KOPT-K1 (cell line): ENCODE results near the gene CD151.

Source experiments
- H3K27ac ChIP-seq: fragments of 200-600 bp; sonication (generic); 2 replicates; pipeline ENCODE4 v1.5.1; 2016; ENCODE audit warnings: antibody characterized with exemption, mild to moderate bottlenecking, low read depth, low read length; ENCODE audit not compliant: poor library complexity, severe bottlenecking
- H3K36me3 ChIP-seq: fragments of 200-600 bp; sonication (generic); 2 replicates; pipeline ENCODE4 v1.5.1; 2017; ENCODE audit warnings: antibody characterized with exemption, mild to moderate bottlenecking, low read length, moderate library complexity; ENCODE audit not compliant: insufficient read depth
- H3K9me3 ChIP-seq: fragments of 200-600 bp; sonication (generic); 2 replicates; pipeline ENCODE4 v1.5.1; 2017; ENCODE audit warnings: antibody characterized with exemption, low read length, mild to moderate bottlenecking; ENCODE audit not compliant: insufficient read depth, poor library complexity, severe bottlenecking

Gene CD151

DNA sequence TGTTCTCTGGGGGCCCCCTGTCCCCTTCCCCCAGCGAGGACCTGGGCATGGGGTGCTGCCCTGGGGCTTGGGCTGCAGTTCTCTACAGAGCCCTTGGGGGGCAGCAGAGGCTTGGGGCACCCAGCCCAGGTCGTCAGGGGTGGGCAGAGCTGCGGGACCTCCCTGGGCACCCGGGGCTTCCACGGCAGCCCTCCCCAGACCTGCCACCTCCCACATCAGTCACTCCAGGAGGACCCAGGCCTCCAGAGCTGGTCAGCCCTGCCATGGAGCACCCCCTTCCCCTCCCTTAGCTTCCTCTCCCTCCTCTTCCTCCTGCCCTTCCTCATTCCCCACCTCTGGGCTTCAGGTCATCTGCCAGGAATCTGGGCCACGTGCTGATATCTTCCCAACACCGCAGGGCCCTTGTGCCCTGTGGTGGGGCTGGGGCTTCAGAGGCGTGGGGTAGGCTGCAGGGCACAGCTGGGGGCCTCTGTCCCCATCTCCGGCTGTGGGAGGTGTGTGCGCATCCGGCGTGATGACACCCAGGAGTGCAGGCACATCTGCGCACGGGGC, 15.7 kb downstream of the CD151 start:
- no peak overlapping the region for H3K27ac ChIP-seq
- no peaks in the 10 kb centered on the region for H3K36me3 ChIP-seq
- no peaks in the 10 kb centered on the region for H3K9me3 ChIP-seq

DNA sequence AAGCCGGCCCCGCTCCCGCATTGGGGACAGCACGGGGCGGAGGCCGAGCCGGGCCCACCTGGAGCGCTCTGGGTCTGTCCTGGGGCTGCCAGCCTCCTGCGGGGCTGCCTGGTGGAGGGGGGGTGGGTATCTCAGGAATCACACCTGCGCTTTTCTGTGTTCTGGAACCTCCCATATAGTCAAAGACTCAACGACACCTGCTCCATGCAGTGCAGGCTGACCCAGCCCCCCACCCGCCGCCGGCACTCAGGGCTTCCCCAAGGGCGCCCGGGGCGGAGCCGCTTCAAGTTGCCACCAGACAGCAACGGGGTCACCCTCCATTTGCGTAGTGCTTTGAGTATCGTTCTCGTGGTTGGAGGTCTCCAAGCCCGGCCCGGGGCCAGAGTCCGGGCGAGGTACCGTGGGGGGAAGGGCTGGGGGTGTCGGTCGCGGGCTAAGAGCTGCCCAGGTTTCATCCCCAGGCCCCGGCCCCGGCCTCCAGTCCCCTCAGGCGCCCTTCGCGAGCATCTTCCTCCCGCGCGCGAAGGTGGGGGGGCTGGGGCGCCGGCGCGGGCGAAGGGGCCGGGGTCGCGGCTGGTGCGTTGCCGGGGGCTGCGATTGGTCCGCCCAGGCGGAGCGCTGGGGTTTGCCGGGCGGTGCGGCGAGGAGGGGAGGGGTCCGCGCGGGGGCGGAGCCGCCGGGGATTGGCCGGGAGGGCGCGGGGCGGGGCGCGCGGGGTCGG, 16.5 kb downstream of the CD151 start:
- no peaks in the 10 kb centered on the region for H3K36me3 ChIP-seq
- no peaks in the 10 kb centered on the region for H3K9me3 ChIP-seq
- no peak overlapping the region for H3K27ac ChIP-seq

DNA sequence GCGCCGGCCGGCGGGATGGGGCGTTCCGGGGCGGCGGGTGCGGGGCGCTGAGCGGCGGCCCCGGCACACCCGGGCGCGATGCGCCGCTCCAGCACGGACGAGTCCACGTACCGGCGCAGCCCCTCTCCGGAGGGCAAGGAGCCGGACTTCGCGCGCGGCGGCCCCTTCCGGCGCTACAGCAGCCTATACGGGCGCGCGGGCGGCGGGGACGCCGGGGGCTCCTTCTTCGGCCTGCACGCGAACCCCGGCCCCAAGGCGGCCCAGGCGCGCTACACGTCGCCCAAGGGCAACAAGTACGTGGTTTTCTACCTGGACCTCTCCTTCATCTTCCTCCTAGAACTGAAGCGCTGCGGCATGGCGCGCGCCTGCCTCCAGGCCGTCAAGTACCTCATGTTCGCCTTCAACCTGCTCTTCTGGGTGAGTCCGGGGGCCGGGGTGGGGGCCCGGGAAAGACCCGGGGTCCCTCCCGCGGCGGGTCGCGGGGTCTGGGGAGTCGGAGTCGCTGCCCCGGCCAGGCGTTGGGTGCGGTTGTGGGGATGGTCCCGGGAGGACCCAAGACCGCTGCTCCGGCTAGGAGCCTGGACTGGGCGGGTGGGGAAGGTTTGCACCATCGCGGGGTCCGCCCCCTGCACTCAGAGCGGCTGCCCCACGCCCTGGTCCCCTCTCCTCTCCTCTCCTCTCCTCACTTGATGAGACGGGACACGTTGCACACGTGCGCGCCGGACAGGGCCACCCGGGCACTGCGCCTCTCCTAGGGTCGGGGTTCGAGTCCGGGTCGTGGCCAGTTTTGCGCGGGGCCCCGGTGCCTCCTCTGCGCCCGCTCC, 17.4 kb downstream of the CD151 start:
- H3K27ac ChIP-seq, result no peak overlapping the region
- no peaks in the 10 kb centered on the region for H3K9me3 ChIP-seq
- no peaks in the 10 kb centered on the region for H3K36me3 ChIP-seq

DNA sequence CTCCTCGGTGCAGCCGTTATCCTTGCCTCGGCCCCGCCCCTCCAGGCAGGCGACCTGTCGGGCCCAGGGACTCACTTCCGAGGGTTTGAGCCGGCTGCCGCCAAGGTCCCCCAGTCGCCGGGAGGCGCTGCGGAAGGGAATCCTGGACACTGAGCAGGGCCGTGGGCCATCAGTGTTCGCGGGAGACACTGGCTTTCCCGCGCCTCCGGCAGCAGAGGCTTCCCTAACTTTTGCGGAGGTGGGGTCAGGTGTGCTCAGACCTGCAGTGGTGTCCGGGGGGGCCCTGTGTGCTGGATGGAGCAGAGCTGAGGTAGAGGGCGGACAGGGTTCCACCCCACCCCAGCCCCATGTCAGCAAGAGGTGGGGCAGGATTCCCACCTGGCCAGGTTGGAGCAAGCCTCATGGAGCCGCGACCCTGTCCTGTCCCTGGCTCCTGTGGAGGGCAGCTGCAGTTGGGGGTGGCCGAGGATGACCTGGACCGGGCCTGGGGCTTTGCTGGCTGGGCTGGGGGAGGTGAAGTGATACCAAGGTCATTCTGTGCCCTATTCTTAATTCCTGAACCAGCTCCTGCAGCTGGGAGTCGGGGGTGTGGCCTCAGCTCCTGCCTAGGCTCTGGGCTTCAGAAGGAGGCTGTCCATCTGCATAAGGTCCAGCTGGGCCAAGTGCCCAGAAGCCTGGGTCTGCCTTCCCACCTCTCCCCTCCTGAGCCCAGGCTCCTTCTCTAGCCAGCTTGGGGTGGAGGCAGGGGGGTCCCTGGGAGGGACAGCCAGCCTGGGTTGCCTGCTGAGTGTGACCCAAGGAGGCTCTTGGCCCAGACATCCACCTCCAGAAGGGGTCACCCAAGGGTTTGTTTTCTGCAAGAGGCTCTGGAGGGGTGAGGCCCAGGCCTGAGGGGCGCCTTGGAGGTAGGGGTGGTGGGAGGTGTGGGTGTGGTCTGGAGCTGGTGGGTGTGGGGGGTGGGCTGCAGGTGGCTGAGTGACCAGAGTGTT, 18.3 kb downstream of the CD151 start:
- Histone ChIP-seq H3K36me3 (no peaks in the 10 kb centered on the region), H3K9me3 (no peaks in the 10 kb centered on the region), H3K27ac (no peak overlapping the region)

DNA sequence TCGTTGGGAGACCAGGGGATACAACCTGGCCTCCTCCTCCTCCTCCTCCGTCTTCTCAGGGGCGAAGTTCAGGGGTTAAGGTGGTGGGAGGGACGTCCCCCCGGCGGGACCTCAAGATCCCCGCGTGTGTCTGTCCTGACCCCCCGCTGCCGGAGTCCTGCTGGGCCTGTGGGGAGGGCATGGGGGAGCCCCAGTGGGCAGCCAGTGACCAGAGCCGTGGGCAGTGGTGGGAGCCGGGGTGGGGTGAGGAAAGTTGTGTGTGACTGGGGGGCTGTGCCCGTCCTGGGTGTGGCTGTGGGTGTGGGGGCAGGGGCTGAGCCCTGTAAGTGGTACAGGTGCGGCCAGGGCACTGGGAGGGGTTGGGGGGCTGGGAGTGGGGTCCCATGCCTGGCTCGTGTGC, 20.0 kb downstream of the CD151 start:
- Histone ChIP-seq H3K27ac (no peak overlapping the region), H3K9me3 (no peaks in the 10 kb centered on the region), H3K36me3 (no peaks in the 10 kb centered on the region)

DNA sequence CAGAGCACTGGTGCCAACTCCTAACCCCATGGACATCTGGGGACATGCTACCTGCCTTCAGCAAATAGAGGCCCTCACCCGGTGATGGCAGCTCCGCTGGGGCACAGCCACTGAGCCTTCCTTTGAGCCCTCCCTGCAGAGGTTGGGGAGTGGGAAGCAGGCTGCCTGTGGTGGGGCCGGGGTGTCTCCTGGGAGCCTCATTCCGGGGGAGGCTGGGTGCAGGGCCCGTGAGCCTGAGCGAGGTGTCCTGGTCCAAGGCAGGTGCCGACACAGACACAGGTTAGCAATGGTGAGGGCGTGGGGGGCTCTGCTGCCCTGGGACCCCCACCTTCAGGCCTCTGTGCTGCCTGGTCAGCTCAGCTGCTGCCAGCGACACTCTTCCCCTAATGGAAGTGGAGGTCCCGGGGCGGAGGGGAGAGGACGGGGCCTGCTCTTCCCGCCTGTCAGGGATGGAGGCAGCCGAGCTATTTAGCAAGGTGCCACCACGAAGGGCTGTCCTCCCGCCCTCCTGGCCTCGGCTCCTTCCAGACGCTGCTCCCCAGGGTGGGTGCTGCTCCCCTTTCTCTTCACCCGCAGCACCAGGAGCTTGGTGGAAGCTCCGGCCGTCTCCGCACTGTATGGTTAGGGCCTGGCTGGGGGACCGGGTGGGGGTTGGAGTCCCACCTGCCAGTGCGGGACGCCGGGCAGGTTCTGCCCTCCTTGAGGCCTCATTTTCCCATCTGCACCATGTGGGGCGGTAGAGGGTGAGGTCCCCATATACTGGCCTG, 21.1 kb downstream of the CD151 start:
- no peaks in the 10 kb centered on the region for H3K9me3 ChIP-seq
- no peak overlapping the region for H3K27ac ChIP-seq
- H3K36me3 ChIP-seq, result no peaks in the 10 kb centered on the region

DNA sequence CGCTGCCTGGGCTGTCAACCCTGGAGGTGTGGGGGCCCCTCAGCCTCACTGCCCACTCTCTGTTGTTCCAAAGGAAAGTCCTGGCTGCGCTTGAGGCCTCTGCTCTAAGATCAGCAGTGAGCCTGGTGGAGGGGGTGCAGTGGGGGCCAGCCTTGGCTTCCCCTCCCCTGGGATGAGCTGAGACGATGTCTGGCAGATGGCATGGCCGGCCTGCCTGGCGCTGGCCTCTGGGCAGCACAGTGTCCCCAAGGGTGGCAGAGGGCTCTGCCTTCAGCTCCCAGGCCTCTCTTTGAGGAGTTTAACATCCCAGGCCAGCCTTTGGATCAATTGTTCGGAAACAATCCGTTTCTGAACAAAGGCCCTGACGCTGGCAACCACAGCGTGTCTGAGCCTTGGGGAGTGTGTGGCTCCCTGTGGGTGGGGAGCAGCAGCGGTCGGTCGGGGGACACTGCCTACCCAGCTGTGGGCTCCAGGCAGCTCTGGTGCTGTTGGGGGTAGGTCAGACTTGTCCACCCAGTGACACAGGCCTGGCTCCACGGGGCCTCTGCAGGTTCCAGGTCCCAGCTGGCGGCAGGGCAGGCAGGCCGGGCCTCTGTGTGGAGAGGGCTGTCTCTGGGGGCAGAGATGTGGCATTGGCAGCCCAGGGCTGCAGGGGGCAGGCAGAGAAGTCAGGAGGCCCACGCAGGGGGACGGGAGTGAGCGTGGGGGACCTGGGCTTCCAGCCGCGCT, 22.0 kb downstream of the CD151 start:
- Histone ChIP-seq H3K9me3 (no peaks in the 10 kb centered on the region), H3K27ac (no peak overlapping the region), H3K36me3 (no peaks in the 10 kb centered on the region)

DNA sequence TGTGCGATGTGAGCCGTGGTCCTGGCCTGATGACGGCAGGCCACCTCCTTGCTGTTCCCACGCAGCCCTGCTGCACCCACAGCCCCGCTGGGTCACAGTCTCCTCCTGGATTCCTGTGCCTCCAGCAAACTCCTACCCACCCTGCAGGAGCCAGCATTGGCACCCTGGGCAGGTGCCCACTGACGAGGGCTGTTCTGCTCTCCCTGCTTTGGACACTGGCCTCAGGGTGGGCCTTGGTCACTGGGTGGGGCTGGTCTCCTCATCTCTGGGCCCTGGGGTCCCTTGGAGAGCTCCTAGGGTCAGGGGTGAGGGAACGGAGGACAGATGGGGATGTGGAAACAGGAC, 22.6 kb downstream of the CD151 start:
- Histone ChIP-seq H3K27ac (no peak overlapping the region), H3K36me3 (no peaks in the 10 kb centered on the region), H3K9me3 (no peaks in the 10 kb centered on the region)

DNA sequence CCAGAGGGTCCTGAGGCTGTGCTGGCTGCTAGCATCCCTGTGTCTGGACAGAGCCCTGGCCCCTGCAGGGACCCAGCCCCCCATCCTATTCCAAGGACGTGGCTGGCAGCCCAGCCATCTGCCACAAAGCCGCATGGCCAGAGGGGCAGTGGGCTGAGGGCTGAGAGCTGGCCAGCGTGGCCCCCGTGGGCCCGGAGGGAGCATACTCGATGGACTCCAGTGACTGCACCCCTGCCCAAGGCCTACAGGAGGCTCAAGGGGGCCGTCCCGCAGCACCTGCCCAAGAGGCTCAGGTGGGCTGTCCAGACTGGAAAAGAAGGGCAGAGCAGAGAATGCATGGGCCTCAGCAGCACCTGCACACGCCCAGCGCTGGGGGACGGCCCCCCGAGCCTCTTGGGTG, 23.0 kb downstream of the CD151 start:
- Histone ChIP-seq H3K36me3 (no peaks in the 10 kb centered on the region), H3K9me3 (no peaks in the 10 kb centered on the region), H3K27ac (no peak overlapping the region)

DNA sequence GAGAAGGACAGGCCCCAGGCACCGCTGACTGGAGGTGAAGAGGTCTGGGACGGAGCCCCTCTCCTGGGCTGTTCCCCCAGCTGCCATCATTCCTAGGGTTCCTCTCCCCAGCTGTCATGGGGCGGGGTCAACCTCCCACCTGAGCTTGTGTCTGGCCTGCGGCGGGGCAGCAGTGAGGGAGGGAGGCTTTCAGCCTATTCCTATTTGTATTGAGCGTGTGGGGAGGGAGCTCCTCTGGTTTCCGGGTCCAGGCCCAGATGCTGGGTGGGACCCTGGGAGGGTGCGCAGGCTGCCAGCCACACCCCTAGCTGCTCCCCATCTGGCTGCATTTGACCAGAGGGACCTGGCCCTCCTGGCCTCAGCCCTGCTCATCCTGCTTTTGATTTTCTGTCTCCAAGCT, 23.6 kb downstream of the CD151 start:
- Histone ChIP-seq H3K36me3 (no peaks in the 10 kb centered on the region), H3K27ac (no peak overlapping the region), H3K9me3 (no peaks in the 10 kb centered on the region)

DNA sequence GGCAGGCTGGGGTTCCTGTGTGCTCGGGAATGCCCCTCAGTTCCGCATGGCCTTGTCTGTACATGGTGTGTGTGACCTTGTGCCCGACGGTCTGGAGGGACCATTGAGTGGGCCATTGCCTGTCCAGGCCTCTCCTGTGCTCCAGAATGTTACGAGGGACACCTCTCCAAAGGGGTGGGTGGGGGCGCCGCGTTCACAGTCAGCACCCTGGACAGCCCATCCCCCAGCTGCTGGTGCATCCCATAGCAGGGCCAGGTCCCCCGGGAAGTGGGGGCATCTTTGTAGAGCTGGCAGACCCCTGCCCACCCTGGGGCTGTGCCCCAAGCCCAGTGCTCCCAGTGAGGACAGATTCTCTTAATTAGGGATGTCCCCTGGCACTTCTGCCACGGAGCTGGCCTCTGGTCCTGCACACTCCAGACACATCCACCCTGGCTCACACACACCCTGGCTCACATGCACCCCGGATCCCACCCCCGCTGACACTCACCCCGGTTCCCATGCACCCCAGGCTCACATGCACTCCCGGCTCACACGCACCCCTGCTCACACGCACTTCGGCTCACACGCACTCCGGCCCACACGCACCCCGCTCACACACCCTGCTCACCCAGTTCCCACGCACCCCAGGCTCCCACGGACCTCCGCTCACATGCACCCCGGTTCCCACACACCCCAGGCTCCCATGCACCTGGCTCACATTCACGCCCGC, 25.5 kb downstream of the CD151 start:
- Histone ChIP-seq H3K9me3 (no peaks in the 10 kb centered on the region), H3K27ac (no peak overlapping the region), H3K36me3 (no peaks in the 10 kb centered on the region)

DNA sequence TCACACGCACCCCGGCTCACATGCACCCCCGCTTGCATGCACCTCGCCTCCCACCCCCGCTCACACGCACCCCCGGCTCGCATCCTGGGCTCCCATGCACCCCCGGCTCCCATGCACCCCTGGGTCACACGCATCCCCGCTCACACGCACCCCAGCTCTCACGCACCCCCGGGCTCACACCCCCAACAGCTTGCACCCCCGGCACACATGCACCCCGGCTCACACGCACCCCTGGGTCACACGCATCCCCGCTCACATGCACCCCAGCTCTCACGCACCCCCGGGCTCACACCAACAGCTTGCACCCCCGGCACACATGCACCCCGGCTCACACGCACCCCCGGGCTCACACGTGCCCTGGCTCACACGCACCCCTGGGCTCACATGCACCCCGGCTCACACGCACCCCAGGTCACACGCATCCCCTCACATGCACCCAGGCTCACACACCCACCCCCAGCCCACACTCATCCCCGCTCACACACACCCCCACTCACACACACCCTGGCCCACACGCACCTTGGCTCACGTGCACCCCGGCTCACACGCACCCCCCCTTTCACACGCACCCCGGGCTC, 26.1 kb downstream of the CD151 start:
- Histone ChIP-seq H3K27ac (no peak overlapping the region), H3K9me3 (no peaks in the 10 kb centered on the region), H3K36me3 (no peaks in the 10 kb centered on the region)
